ENCODE data around the gene LRRC27. TPM values are rescaled to one million over a fixed set of nuclear protein-coding genes. Genes with fewer than 3 reads are reported as not detected.

Gene LRRC27
- total and polyA plus RNA-seq, 2 donors (not counting 1 experiment from before 2014, with no cell fraction given) = 23.6 to 25.6 TPM

DNA sequence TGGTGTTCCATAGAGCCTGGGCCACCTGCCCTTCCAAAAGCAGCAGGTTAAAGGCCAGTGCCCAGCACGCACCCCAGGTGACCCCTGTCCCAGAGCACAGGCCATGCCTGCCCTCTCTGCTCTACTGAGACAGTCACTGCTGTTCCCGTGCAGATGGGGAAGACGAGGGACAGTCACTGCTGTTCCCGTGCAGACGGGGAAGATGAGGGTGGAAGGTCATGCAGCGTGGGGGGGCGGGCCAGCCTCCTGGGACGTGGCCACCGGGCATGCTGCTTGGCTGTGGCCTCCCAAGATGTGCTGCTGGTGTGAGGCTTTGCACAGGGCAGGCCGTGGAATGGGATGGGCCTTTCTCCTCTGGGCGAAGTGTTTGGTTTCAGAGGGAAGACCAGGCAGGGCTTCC is 18.4 kb downstream of the LRRC27 start:
- POLR2A ChIA-PET = no interaction called here
- DNase-seq = no peak
- Mint-ChIP-seq H3K4me1 (peaks cover 12% of the 10 kb centered on the region), H3K27me3 (no peaks in the 10 kb centered on the region), H3K27ac (no peak overlapping the region), H3K9me3 (ENCODE audit: insufficient read depth) (no peaks in the 10 kb centered on the region), H3K4me3 (no peak overlapping the region)
- intact Hi-C loops (cut with micrococcal nuclease) = no loop called here
- Histone ChIP-seq H3K4me3 (ENCODE audit: control extremely low read depth in 1 of 5, extremely low read depth in 1 of 5, insufficient read depth in 1 of 5, low read depth in 2 of 5, low read length in 4 of 5) (no peak overlapping the region), H3K27ac (ENCODE audit: low read length in 2 of 2) (no peak overlapping the region), H3K36me3 (replicated peaks in 1 of 2; ENCODE audit: control extremely low read depth in 1 of 2, control insufficient read depth in 1 of 2, extremely low read depth in 1 of 2, insufficient read depth in 2 of 2, low read length in 1 of 2) (peaks cover 0 to 4% of the 10 kb centered on the region in 2 experiments), H3K4me1 (ENCODE audit: control insufficient read depth in 2 of 2, insufficient read depth in 2 of 2, low read length in 2 of 2) (peaks cover 0 to 7% of the 10 kb centered on the region in 2 donors), H2AFZ (ENCODE audit: insufficient read depth, low read depth, low read length, poor library complexity, severe bottlenecking) (no peak overlapping the region), H3K4me2 (replicated peaks; ENCODE audit: low read depth, low read length, poor library complexity, severe bottlenecking) (no peak overlapping the region), H3K9me3 (ENCODE audit: control extremely low read depth in 1 of 3, control insufficient read depth in 2 of 3, insufficient read depth in 1 of 3, low read length in 2 of 3) (peaks cover 0 to 3% (median 0%) of the 10 kb centered on the region in 3 donors), H3K79me2 (ENCODE audit: control insufficient read depth, insufficient read depth, low read length) (no peaks in the 10 kb centered on the region), H3K27me3 (replicated peaks in 1 of 4; ENCODE audit: control extremely low read depth in 1 of 4, control insufficient read depth in 3 of 4, insufficient read depth in 4 of 4, low read length in 3 of 4) (no peaks in the 10 kb centered on the region), H3K9ac (ENCODE audit: low read length) (no peak overlapping the region), H4K20me1 (ENCODE audit: control insufficient read depth, insufficient read depth, low read length, poor library complexity, severe bottlenecking) (no peaks in the 10 kb centered on the region)
- CTCF ChIA-PET = interaction anchor here (1.1 to 1.4 kb wide), 2 partner anchors 11 to 12 kb away, joined by 3 read pairs; no protein-coding TSS in a partner anchor
- TF ChIP-seq, protein P1, sequence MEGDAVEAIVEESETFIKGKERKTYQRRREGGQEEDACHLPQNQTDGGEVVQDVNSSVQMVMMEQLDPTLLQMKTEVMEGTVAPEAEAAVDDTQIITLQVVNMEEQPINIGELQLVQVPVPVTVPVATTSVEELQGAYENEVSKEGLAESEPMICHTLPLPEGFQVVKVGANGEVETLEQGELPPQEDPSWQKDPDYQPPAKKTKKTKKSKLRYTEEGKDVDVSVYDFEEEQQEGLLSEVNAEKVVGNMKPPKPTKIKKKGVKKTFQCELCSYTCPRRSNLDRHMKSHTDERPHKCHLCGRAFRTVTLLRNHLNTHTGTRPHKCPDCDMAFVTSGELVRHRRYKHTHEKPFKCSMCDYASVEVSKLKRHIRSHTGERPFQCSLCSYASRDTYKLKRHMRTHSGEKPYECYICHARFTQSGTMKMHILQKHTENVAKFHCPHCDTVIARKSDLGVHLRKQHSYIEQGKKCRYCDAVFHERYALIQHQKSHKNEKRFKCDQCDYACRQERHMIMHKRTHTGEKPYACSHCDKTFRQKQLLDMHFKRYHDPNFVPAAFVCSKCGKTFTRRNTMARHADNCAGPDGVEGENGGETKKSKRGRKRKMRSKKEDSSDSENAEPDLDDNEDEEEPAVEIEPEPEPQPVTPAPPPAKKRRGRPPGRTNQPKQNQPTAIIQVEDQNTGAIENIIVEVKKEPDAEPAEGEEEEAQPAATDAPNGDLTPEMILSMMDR (IDR thresholded peaks at IDR 0.05) = no peak
- TF ChIP-seq EZH2 (IDR thresholded peaks at IDR 0.05; ENCODE audit: borderline replicate concordance, insufficient read depth, low read depth, low read length, poor library complexity, severe bottlenecking) = no peak
- 94% methylated on average over 11 of the region's 11 CpGs for WGBS (ENCODE audit: insufficient coverage)
- no peak for ATAC-seq (ENCODE audit: low read depth)

DNA sequence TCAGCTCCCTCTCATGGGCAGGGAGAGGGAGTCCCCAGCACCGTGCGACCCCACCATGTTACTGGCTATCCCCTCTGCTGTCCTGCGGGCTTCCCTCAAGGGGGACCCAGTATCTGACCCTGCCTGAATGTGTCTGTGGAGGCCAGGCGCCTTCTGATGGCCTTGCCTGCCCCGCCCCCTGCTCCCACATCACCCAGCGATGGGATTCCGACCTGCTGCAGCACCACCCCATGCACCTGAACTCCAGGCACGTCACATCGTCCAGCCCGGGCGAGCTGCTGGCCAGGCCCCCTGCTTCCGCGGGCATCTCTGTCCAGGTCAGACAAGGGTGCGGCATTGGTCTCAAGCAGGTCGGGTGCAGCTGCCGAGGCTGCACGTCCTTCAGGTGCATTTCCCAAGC is 19.0 kb downstream of the LRRC27 start:
- intact Hi-C loops (cut with micrococcal nuclease) = no loop called here
- Mint-ChIP-seq H3K4me1 (peaks cover 12% of the 10 kb centered on the region), H3K27ac (no peak overlapping the region), H3K27me3 (no peaks in the 10 kb centered on the region), H3K9me3 (ENCODE audit: insufficient read depth) (no peaks in the 10 kb centered on the region), H3K4me3 (no peak overlapping the region)
- TF ChIP-seq EZH2 (IDR thresholded peaks at IDR 0.05; ENCODE audit: borderline replicate concordance, insufficient read depth, low read depth, low read length, poor library complexity, severe bottlenecking) = no peak
- TF ChIP-seq, protein P1 (IDR thresholded peaks at IDR 0.05) = no peak
- Histone ChIP-seq H3K27ac (ENCODE audit: low read length in 2 of 2) (no peak overlapping the region), H3K4me1 (ENCODE audit: control insufficient read depth in 2 of 2, insufficient read depth in 2 of 2, low read length in 2 of 2) (peaks cover 0 to 7% of the 10 kb centered on the region in 2 donors), H3K79me2 (ENCODE audit: control insufficient read depth, insufficient read depth, low read length) (no peaks in the 10 kb centered on the region), H3K9ac (ENCODE audit: low read length) (no peak overlapping the region), H3K36me3 (replicated peaks in 1 of 2; ENCODE audit: control extremely low read depth in 1 of 2, control insufficient read depth in 1 of 2, extremely low read depth in 1 of 2, insufficient read depth in 2 of 2, low read length in 1 of 2) (peaks cover 0 to 4% of the 10 kb centered on the region in 2 experiments), H3K4me3 (ENCODE audit: control extremely low read depth in 1 of 5, extremely low read depth in 1 of 5, insufficient read depth in 1 of 5, low read depth in 2 of 5, low read length in 4 of 5) (no peak overlapping the region), H4K20me1 (ENCODE audit: control insufficient read depth, insufficient read depth, low read length, poor library complexity, severe bottlenecking) (no peaks in the 10 kb centered on the region), H2AFZ (ENCODE audit: insufficient read depth, low read depth, low read length, poor library complexity, severe bottlenecking) (no peak overlapping the region), H3K9me3 (ENCODE audit: control extremely low read depth in 1 of 3, control insufficient read depth in 2 of 3, insufficient read depth in 1 of 3, low read length in 2 of 3) (peaks cover 0 to 3% (median 0%) of the 10 kb centered on the region in 3 donors), H3K27me3 (replicated peaks in 1 of 4; ENCODE audit: control extremely low read depth in 1 of 4, control insufficient read depth in 3 of 4, insufficient read depth in 4 of 4, low read length in 3 of 4) (no peaks in the 10 kb centered on the region), H3K4me2 (replicated peaks; ENCODE audit: low read depth, low read length, poor library complexity, severe bottlenecking) (no peak overlapping the region)
- POLR2A ChIA-PET = no interaction called here
- CTCF ChIA-PET = interaction anchor here (0.9 to 3.0 kb wide), 2 partner anchors 8 to 127 kb away, joined by 3 to 21 read pairs; no protein-coding TSS in a partner anchor
- ATAC-seq (ENCODE audit: low read depth) = no peak
- WGBS (ENCODE audit: insufficient coverage) = 97% methylated on average over 17 of the region's 17 CpGs
- no peak for DNase-seq
